GM21723 (cell line): Measurements from ENCODE around the gene PTPRE.

Source experiments
- ATAC-seq: cut with Tn5 transposase; IDR thresholded peaks from one replicate; pipeline ENCODE4 v1.9.1; 2021; ENCODE audit warnings: mild to moderate bottlenecking, moderate library complexity; ENCODE audit not compliant: unreplicated experiment

The PTPRE gene

GRCh38 chr10:128055061-128055868 is 148.4 kb downstream of the PTPRE start:
- no peak for ATAC-seq

GRCh38 chr10:128056303-128057050 is 149.6 kb downstream of the PTPRE start:
- no peak for ATAC-seq

DNA sequence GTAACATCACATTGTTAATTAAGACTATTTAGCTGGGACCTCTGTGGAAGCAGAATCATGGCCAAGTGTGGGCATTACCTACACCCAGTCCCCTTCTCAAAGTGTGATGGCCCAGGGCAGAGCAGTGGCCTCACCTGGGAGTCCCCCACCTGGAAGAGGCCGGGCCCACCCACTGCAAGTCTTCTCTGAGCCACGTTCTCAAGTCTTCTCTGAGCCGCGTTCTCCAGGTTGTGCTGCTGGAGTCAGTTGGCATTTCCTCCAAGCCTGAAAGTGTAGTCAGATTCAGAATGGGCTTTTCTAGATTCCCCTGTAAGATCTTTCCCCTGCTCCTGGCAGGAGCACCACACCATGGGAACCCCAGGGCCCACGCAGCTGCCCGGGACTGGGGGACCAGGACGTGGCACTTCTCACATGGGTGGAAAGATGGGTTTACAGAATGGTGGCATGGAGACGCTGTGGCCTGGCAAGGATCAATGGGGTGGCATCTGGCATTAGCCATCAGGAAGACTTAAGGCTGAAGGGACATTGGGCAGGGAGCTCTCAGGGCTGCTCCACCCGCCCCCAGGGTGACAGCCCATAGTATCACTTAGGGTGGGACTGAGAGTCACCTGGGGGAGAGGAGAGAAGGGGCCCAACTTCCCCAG is 151.3 kb downstream of the PTPRE start:
- ATAC-seq = no peak

GRCh38 chr10:128058750-128059134 is 151.8 kb downstream of the PTPRE start:
- ATAC-seq = no peak

DNA sequence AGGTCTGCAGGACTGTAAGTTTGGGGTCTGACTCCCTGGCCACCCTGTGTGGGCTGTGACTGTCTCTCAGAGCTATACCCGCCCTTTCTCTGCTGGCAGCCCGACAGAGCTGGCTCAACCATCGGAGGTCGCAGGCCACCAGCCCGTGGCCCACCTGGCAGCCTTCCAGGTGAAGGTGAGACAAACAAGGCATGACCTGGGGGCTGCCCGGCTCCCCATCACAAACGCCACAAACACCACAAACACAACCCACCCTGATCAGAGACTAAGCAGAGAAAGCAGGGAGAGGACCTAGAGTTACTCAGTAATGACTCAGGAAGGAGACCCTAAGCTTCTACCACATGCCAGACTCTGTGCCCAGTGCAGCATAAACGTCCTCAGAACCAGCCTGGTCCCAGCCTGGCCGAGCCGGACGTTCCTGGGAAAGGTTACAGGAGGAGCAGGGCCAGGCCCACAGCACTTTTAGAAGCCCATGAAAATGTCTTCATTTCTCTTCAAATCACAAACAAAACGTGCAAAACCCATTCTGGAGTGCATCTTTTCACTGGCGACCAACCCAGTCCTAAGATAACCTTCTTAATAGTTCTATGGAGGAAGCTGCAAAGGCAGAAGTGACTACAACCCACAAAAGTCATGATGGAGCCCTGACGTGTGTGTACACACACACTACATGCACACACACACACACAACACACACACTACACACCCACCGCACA is 152.5 kb downstream of the PTPRE start:
- no peak for ATAC-seq

- no peak for ATAC-seq
Observed at GRCh38 chr10:128059982-128060293, 153.0 kb downstream of the PTPRE start.

- no peak for ATAC-seq
Observed at GRCh38 chr10:128060341-128061250, 153.7 kb downstream of the PTPRE start.

GRCh38 chr10:128061306-128062300 is 154.7 kb downstream of the PTPRE start:
- ATAC-seq = no peak

DNA sequence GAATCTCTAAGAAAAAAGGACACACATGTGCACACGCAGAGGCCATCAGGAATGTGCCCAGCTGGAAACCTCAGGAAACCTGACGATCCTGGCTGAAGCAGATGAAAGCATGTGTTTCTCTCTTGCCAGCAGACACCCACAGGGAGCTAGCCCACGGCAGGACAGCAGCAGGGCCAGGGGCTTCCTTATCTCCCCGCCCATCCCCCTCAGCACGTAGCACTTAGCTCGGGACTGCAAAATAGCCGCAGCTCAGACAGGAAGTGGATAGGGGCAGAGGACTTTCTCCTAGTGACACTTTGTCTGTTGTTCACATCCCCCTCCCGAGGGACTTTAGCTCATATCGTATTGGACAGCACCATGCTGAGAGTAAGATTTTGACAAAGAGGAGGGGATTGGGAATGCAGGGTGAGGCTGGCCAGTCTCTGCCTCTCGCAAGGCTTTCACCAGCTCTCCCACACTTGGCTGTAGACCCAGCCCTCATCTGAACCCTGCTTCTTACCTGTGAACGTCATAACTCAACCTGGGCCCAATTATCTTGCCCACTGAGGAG is 155.5 kb downstream of the PTPRE start:
- no peak for ATAC-seq

DNA sequence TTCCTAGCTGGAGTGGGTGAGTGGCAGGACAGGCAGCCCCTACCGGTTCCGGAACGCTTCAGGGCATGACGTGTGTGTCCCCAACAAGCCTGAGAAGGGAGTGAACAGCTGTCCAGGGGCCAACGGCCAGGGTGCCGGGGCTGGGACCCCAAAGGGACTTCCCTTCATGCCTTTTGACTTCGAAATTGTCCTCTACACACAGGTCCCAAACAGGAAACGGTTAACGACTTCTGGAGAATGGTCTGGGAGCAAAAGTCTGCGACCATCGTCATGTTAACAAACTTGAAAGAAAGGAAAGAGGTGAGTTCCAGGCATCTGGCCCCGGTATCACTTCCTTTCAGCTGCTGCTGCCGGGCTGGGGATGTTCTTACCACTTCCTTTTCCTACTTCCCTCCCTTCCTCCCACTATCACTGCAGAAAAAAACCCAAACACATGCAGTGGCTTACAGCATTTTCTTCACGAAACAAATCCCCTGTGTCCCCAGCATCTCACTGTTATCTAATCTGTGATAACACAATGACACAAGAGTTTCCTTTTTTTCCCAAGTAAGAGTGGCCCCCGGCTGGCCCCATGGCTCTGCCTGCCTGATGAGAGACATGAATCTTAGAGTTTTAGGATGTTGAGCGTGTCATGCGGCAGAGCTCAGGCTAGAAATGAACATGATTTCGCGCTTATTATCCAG is 156.1 kb downstream of the PTPRE start:
- peak; percentile 47 for ATAC-seq

- ATAC-seq = peak; percentile 41
Observed at GRCh38 chr10:128063736-128064107, 156.8 kb downstream of the PTPRE start.

DNA sequence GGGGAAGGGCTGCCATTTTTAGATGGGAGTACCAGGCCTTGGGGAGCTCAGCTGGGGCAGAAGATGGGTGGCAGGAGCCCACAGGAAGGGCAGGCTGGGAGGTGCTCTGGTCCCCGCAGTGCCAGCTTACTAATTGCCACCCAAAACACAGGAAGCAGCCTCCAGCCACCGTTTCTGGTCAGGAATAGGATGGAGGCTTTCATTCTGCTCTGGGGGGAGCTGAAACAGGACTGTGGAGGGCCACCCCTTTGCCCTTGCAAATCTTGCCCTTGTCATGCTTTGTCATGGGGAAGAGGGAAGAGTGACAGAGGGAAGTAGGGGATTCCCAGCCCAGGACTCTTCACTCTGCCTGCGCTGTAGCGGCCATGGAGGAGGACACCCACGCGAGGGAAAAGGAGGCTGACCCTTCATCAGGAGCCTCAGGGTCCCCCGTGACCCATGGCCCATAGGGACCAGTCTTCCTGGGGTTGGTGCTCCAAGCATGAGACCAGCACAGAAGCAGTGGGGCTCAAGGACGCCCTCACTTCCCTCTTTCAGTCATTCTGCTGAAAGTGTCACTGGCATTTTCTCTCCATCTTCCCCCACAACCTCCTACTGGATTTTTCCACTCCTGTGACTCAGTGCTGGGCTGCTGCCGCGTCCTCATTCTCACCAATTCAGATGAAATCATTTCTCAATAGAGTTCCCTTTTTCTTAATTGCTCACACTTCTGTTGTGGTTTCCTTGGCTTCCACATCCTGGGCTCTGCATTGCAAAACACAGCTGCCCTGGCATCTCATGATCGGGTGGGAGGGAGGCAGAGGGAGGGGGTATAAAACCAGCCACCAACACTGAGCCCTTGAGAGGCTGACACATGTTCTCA is 157.4 kb downstream of the PTPRE start:
- ATAC-seq = peak; percentile 54

GRCh38 chr10:128064970-128065580 is 158.2 kb downstream of the PTPRE start:
- no peak for ATAC-seq

- ATAC-seq = no peak
Observed at GRCh38 chr10:128065881-128066534, 159.1 kb downstream of the PTPRE start.

- ATAC-seq = no peak
Observed at GRCh38 chr10:128066870-128067382, 160.0 kb downstream of the PTPRE start.
